Cardiac muscle cell (in vitro differentiated cells and primary cell): ENCODE measurements around the gene FUCA1. TPM values are rescaled to one million over a fixed set of nuclear protein-coding genes. Genes with fewer than 3 reads are reported as not detected.

ENCODE experiments used
- DNase-seq, 2 donors: peaks; one replicate each; pipeline versions ENCODE4 v3.0.0 to v3.0.0-alpha.2; 2010 to 2017; ENCODE audit warnings: low read depth in 1 of 2, low spot score in 1 of 2
- H3K27ac ChIP-seq: fragments of 200-600 bp; sonication (generic); 2 replicates; pipeline ENCODE4 v1.5.1; 2016
- H3K27me3 ChIP-seq: fragments of 200-600 bp; sonication (generic); 2 replicates; pipeline ENCODE4 v1.6.0; 2016; ENCODE audit warnings: control low read depth
- H3K36me3 ChIP-seq: fragments of 200-600 bp; sonication (generic); 2 replicates; pipeline ENCODE4 v1.5.1; 2016; ENCODE audit warnings: control low read depth
- H3K4me1 ChIP-seq: fragments of 200-600 bp; sonication (generic); 2 replicates; pipeline ENCODE4 v1.8.1; 2017; ENCODE audit warnings: low read depth, mild to moderate bottlenecking, mixed run types
- H3K4me3 ChIP-seq: fragments of 200-600 bp; sonication (generic); 2 replicates; pipeline ENCODE4 v1.5.1; 2016; ENCODE audit warnings: mild to moderate bottlenecking
- H3K9me3 ChIP-seq: fragments of 200-600 bp; sonication (generic); 2 replicates; pipeline ENCODE4 v1.5.1; 2017; ENCODE audit warnings: low read depth, mild to moderate bottlenecking, control low read depth
- polyA plus RNA-seq: library from polyadenylated mRNA; unstranded; fragments of >200 nt; fragmentation: Nextera tagmentation; extraction: Ambion mirVana; gene quantifications from 2 replicates; pipeline ENCODE4 v1.2.1, GENCODE V29; 2016
- total RNA-seq: library from RNA; depleted of rRNA; stranded (reverse); fragments of >200 nt; gene quantifications from 2 replicates; pipeline ENCODE4 v1.2.3, GENCODE V29; 2016
- TF ChIP-seq, protein P1 (sequence below): IDR thresholded peaks from 2 replicates; pipeline ENCODE4 v1.5.1; 2012; ENCODE audit warnings: low read depth, mild to moderate bottlenecking, low read length

FUCA1 gene
- total and polyA plus RNA-seq, 2 experiments from 2014 or later = 25.0 to 36.6 TPM

DNA sequence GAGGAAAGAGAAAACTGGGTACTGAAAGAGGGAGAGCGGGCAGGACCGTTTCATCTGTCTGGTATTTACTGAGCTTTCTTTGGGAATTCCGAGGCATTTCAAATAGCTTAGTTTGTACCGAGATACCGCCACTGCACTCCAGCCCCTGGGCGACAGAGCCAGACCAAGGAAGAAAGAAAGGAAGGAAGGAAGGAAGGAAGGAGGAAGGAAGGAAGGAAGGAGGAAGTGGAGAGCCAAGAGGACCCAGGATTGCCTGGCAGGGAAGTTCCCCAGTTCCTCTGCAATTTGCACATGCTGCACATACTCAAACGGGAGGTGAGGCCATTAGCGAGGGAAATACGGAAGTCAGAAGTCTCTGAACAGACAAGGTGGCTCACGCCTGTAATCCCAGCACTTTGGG lies 961 bp upstream of the FUCA1 start:
- H3K9me3 ChIP-seq = no peaks in the 10 kb centered on the region
- no peak overlapping the region for H3K27ac ChIP-seq
- TF ChIP-seq, protein P1, sequence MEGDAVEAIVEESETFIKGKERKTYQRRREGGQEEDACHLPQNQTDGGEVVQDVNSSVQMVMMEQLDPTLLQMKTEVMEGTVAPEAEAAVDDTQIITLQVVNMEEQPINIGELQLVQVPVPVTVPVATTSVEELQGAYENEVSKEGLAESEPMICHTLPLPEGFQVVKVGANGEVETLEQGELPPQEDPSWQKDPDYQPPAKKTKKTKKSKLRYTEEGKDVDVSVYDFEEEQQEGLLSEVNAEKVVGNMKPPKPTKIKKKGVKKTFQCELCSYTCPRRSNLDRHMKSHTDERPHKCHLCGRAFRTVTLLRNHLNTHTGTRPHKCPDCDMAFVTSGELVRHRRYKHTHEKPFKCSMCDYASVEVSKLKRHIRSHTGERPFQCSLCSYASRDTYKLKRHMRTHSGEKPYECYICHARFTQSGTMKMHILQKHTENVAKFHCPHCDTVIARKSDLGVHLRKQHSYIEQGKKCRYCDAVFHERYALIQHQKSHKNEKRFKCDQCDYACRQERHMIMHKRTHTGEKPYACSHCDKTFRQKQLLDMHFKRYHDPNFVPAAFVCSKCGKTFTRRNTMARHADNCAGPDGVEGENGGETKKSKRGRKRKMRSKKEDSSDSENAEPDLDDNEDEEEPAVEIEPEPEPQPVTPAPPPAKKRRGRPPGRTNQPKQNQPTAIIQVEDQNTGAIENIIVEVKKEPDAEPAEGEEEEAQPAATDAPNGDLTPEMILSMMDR = no peak
- peaks cover 36% of the 10 kb centered on the region for H3K27me3 ChIP-seq
- H3K4me3 ChIP-seq = no peak overlapping the region
- H3K36me3 ChIP-seq = peaks cover 3% of the 10 kb centered on the region
- H3K4me1 ChIP-seq = no peaks in the 10 kb centered on the region
- no peak for DNase-seq

DNA sequence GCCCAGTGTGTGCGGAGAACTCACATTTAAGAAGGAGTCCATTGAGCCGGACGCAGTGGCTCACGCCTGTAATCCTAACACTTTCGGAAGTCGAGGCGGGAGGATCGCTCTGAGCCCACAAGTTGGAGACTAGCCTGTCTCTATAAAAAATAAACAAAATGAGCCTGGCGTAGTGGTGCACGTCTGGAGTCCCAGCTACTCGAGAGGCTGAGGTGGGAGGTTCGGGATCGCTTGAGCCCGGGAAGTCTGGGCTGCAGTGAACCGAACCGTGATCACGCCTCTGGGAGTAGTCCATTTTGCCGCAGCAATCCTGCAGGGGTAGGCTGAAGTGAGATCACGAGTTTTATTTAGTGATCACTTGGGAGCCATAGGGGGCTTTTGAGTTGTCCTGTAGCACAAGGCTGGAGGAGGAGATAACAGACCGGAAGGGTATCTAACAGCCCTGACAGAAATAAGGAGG lies 497 bp upstream of the FUCA1 start:
- Histone ChIP-seq H3K36me3 (peaks cover 3% of the 10 kb centered on the region), H3K27ac (no peak overlapping the region), H3K4me1 (no peaks in the 10 kb centered on the region), H3K27me3 (peaks cover 36% of the 10 kb centered on the region), H3K9me3 (no peaks in the 10 kb centered on the region), H3K4me3 (peak overlapping the region; percentile 66)
- no peak for DNase-seq
- TF ChIP-seq, protein P1 = no peak

DNA sequence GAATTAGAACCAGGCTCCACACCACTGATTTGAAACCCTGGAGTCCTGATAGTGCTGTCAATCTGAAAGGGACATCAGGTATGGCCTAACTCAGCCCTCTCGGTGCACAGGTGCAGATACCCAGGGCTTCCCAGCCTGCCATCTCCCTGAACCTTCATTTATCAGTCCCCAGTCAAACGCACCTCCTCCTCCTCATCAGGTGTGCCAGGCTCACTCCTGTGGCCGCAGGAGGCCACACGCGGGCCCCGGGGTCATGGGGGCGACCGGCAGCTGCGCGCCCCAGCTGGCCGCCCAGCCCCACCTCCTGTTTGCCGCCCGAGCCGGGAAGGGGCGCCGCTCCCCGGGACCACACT lies 572 bp downstream of the FUCA1 start:
- Histone ChIP-seq H3K36me3 (peaks cover 6% of the 10 kb centered on the region), H3K9me3 (no peaks in the 10 kb centered on the region), H3K27ac (no peak overlapping the region), H3K27me3 (peaks cover 31% of the 10 kb centered on the region), H3K4me3 (peak overlapping the region; percentile 66), H3K4me1 (no peaks in the 10 kb centered on the region)
- TF ChIP-seq, protein P1 = no peak
- DNase-seq = no peak

DNA sequence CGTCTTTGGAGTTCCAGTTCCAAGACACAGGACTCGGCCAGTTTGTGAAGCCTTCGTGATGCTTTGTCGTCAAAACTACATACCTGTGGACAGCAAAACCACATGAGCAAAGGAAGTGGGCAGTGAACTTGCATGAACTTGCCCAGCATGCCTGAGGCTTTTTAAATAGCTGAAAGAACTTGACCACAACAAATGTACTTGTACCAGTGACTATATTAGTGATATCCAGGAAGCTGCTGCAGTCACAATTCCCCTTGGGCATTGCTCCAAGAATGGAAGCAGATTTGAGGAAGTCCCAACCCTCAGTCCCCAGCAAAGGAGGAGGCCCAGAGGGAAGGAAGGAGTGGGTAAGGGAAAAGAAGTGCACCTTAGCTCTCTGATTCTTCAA lies 2.6 kb downstream of the FUCA1 start:
- H3K36me3 ChIP-seq = peaks cover 11% of the 10 kb centered on the region
- no peaks in the 10 kb centered on the region for H3K9me3 ChIP-seq
- H3K27ac ChIP-seq = no peak overlapping the region
- no peak overlapping the region for H3K4me3 ChIP-seq
- no peaks in the 10 kb centered on the region for H3K4me1 ChIP-seq
- TF ChIP-seq, protein P1 = no peak
- DNase-seq = peak in 1 of 2 donors; percentile 56
- peaks cover 29% of the 10 kb centered on the region for H3K27me3 ChIP-seq

DNA sequence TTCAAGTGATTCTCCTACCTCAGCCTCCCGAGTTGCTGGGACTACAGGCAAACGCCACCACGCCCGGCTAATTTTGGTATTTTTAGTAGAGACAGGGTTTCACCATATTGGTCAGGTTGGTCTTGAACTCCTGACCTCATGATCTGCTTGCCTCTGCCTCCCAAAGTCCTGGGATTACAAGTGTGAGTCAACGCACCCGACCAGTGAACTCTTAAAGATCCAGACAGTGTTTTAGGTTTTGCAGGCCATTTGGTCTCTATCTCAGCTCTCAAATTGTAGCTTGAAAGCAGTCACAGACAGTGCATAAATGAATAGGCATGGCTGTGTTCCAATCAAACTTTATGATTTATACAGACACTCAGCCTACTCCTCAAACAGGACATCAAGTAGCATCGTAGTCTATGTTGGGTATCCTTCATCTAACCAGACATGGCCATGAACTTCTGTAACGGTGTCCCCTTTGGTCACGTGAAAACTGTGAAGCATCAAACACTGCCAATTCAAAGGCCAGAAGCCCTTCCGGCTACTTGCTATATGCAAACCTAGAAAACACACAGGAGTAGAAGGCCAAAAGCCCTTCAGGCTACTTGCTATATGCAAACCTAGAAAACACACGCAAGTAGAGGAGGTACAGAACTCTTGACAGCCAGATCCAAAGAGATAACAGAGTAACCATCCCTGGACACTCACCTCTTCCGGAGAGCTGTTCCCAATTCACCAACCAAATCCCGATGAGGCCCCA lies 3.1 kb downstream of the FUCA1 start:
- no peaks in the 10 kb centered on the region for H3K4me1 ChIP-seq
- no peak overlapping the region for H3K4me3 ChIP-seq
- peaks cover 11% of the 10 kb centered on the region for H3K36me3 ChIP-seq
- no peaks in the 10 kb centered on the region for H3K9me3 ChIP-seq
- H3K27ac ChIP-seq = no peak overlapping the region
- DNase-seq = no peak
- TF ChIP-seq, protein P1 = no peak
- H3K27me3 ChIP-seq = peaks cover 25% of the 10 kb centered on the region
